GM18868 (cell line): Measurements from ENCODE around the gene EPB41L1.

Experiments used
- ATAC-seq: cut with Tn5 transposase; IDR thresholded peaks from one replicate; pipeline ENCODE4 v1.9.1; 2021; ENCODE audit warnings: mild to moderate bottlenecking, moderate library complexity; ENCODE audit not compliant: unreplicated experiment

The EPB41L1 gene

GRCh38 chr20:36275441-36276189 lies 121.1 kb downstream of the EPB41L1 start:
- no peak for ATAC-seq

GRCh38 chr20:36277546-36277945 lies 123.0 kb downstream of the EPB41L1 start:
- no peak for ATAC-seq

- no peak for ATAC-seq
Observed at GRCh38 chr20:36279362-36279761, 124.8 kb downstream of the EPB41L1 start.

- no peak for ATAC-seq
Observed at GRCh38 chr20:36279776-36280175, 125.2 kb downstream of the EPB41L1 start.

- ATAC-seq = no peak
Observed at GRCh38 chr20:36281785-36282380, 127.3 kb downstream of the EPB41L1 start.
